AG09319 (cell line): ENCODE data around the gene PRPF8.

Source experiments
- DNase-seq: peaks from one replicate; pipeline ENCODE4 v3.0.0-alpha.2; 2010; ENCODE audit warnings: low read depth; ENCODE audit errors: extremely low read depth
- CTCF ChIP-seq: IDR thresholded peaks from 2 replicates; pipeline ENCODE4 v1.5.1; 2011; ENCODE audit warnings: low read depth, mild to moderate bottlenecking, inconsistent platforms, low read length, moderate library complexity

PRPF8 gene

DNA sequence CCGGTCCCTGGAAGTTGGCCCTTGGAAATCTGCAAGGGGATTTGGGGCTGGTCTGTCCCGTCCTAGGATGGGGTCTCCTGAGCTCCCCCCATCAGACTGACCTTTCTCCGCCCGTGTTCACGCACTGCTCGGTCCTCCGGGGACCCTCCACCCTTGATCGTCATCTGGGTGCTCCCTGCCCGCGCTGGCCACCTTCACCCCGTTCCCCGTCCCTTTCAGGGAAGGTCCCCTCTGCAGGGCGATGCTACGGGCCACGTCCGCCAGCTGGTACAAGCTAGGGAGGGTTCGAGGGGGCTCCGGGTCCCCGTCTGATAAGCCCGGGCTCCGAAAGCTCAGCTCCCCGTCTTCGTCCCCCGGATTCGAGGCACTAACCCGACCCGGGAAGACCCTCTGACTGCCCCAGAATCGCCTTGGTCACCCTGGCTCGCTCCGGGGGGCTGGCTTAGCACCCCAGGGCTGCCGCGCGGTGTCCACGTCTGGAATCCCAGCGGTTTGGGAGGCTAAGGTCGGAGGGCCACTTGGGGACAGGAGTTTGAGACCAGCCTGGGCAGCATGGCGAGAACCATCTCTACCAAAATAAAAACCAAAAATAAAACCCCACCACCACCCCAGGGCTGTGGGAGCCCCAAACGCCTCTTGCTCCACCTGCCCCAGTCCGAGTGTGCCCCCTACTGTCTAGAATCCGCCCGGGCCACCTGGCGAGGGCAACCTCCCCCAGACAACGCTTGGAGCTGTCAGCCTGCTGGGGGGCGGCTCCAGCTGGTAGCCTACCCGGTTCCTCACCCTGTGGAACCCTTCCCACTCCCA, 55.0 kb downstream of the PRPF8 start:
- TF ChIP-seq CTCF = peak; percentile 68
- DNase-seq = no peak

- no peak; the same call in 1 of the 2 replicates for TF ChIP-seq CTCF
- DNase-seq = peak; percentile 81
Observed at GRCh38 chr17:1628856-1629503, 55.7 kb downstream of the PRPF8 start.

GRCh38 chr17:1627982-1628855, 56.4 kb downstream of the PRPF8 start, which contains the start of gene SLC43A2:
TSS of gene SLC43A2 (minus strand) at chr17:1628834. CDS start at chr17:1627874, 960 bp downstream.
- peak; percentile 40 for DNase-seq
- TF ChIP-seq CTCF = no peak

GRCh38 chr17:1627182-1627981, 57.3 kb downstream of the PRPF8 start:
- no peak for TF ChIP-seq CTCF
- DNase-seq = no peak

DNA sequence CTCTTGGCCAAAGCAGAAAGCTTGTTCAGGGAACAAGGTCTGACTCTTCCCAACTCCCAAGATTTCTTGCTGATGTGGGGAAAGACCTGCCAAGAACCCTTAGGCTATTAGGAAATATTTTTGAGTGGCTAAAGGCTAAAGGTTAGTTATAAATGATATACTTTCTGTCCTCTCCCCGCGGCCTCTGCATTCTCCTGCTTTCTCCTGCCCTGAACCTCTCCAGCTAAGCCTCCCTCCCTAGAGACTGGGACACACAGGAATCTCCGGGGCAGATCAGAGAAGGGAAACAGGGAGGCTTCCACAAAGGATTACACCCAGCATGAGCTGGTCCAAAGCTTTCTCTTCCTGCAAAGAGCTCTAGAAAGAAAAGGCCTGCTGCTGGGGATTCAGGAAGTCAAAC, 58.3 kb downstream of the PRPF8 start:
- TF ChIP-seq CTCF = no peak
- no peak for DNase-seq

- no peak for DNase-seq
- TF ChIP-seq CTCF = no peak
Observed at GRCh38 chr17:1625581-1625980, 59.1 kb downstream of the PRPF8 start.
